SK-N-SH (cell line): ENCODE data around the gene PAM16.

Experiments used
- CHD2 ChIP-seq: fragments of 150-350 bp; IDR thresholded peaks from 2 replicates; pipeline ENCODE4 v1.6.1; 2018; ENCODE audit warnings: low read length; ENCODE audit not compliant: partially characterized antibody
- CTCF ChIP-seq: fragments of 200-600 bp; sonication (generic); IDR thresholded peaks from 2 replicates; pipeline ENCODE4 v1.6.1; 2017; ENCODE audit warnings: antibody characterized with exemption, mild to moderate bottlenecking, moderate library complexity
- RCOR1 ChIP-seq: fragments of 150-350 bp; IDR thresholded peaks from 2 replicates; pipeline ENCODE4 v1.6.1; 2017; ENCODE audit warnings: antibody characterized with exemption, low read length

- no peak for TF ChIP-seq CHD2
- TF ChIP-seq CTCF: no peak
- TF ChIP-seq RCOR1: no peak
Measured at GRCh38 chr16:4354512-4355409, 3.6 kb upstream of the PAM16 start.
